ENCODE measurements around the gene OVCA2.

Gene OVCA2

DNA sequence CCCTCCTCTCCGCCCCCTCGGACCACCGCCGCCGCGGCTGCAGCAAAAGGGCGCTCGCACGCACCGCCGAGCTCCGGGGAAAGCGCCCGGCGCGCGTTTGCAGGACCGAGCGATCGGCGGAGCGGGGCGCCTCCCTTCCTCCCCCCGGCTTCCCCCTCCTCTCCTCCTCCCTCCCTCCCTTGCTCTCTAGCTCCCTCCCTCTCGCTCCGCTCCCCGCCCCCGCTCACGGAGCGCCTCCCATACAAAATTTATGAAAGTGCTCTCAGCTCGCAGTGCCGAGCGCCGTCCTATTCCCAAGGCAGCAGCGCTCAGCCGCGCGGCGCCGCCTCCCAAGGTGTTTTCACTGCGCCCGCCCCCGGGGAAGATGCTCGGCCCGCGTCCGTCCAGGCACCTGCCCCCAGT lies 16.6 kb upstream of the OVCA2 start, which contains the start of gene RTN4RL1 (continued):
- TF ChIP-seq ZNF624 (tag by site-specific recombination; IDR thresholded peaks at IDR 0.05) (no peak), ZNF292 (tag by site-specific recombination; IDR thresholded peaks at IDR 0.05; ENCODE audit: borderline replicate concordance, low read depth) (no peak), ZNF629 (tag by site-specific recombination; IDR thresholded peaks at IDR 0.05) (0 out of 2 replicates have a peak, but pooled peaks have one; percentile 35), ZNF701 (tag by site-specific recombination; IDR thresholded peaks at IDR 0.05) (no peak), ZNF473 (tag by site-specific recombination; IDR thresholded peaks at IDR 0.05) (no peak), ZNF529 (tag by site-specific recombination; IDR thresholded peaks at IDR 0.05; ENCODE audit: insufficient replicate concordance) (no peak), ZNF114 (tag by site-specific recombination; IDR thresholded peaks at IDR 0.05) (no peak), ZNF660 (tag by site-specific recombination; IDR thresholded peaks at IDR 0.05) (no peak), ZNF423 (tag by site-specific recombination; IDR thresholded peaks at IDR 0.05) (no peak), ZNF433 (tag by site-specific recombination; IDR thresholded peaks at IDR 0.05; ENCODE audit: low read depth) (no peak), HOXA7 (CRISPR knock-in tag; IDR thresholded peaks at IDR 0.05; ENCODE audit: borderline replicate concordance) (no peak), ZBTB17 (tag by site-specific recombination; IDR thresholded peaks at IDR 0.05) (peak; percentile 86), ZNF112 (tag by site-specific recombination; IDR thresholded peaks at IDR 0.05) (no peak), MYNN (tag by site-specific recombination; IDR thresholded peaks at IDR 0.05; ENCODE audit: borderline replicate concordance) (no peak), OSR2 (tag by site-specific recombination; IDR thresholded peaks at IDR 0.05) (no peak), ZBTB8A (tag by site-specific recombination; IDR thresholded peaks at IDR 0.05) (peak; percentile 10; the same call in 1 of the 2 replicates), ZNF394 (tag by site-specific recombination; IDR thresholded peaks at IDR 0.05; ENCODE audit: borderline replicate concordance) (no peak), BCL11B (tag by site-specific recombination; IDR thresholded peaks at IDR 0.05; ENCODE audit: low read depth) (no peak), ZBTB48 (tag by site-specific recombination; IDR thresholded peaks at IDR 0.05) (0 out of 2 replicates have a peak, but pooled peaks have one; percentile 12), ZNF549 (tag by site-specific recombination; IDR thresholded peaks at IDR 0.05) (no peak), ZNF132 (tag by site-specific recombination; IDR thresholded peaks at IDR 0.05; ENCODE audit: borderline replicate concordance) (no peak), ZNF585B (tag by site-specific recombination; IDR thresholded peaks at IDR 0.05) (no peak), ZNF596 (tag by site-specific recombination; IDR thresholded peaks at IDR 0.05) (no peak)
- TF ChIP-seq, protein P1, sequence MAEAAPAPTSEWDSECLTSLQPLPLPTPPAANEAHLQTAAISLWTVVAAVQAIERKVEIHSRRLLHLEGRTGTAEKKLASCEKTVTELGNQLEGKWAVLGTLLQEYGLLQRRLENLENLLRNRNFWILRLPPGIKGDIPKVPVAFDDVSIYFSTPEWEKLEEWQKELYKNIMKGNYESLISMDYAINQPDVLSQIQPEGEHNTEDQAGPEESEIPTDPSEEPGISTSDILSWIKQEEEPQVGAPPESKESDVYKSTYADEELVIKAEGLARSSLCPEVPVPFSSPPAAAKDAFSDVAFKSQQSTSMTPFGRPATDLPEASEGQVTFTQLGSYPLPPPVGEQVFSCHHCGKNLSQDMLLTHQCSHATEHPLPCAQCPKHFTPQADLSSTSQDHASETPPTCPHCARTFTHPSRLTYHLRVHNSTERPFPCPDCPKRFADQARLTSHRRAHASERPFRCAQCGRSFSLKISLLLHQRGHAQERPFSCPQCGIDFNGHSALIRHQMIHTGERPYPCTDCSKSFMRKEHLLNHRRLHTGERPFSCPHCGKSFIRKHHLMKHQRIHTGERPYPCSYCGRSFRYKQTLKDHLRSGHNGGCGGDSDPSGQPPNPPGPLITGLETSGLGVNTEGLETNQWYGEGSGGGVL (tag by site-specific recombination; IDR thresholded peaks at IDR 0.05): peak; percentile 99
- TF ChIP-seq, protein P2, sequence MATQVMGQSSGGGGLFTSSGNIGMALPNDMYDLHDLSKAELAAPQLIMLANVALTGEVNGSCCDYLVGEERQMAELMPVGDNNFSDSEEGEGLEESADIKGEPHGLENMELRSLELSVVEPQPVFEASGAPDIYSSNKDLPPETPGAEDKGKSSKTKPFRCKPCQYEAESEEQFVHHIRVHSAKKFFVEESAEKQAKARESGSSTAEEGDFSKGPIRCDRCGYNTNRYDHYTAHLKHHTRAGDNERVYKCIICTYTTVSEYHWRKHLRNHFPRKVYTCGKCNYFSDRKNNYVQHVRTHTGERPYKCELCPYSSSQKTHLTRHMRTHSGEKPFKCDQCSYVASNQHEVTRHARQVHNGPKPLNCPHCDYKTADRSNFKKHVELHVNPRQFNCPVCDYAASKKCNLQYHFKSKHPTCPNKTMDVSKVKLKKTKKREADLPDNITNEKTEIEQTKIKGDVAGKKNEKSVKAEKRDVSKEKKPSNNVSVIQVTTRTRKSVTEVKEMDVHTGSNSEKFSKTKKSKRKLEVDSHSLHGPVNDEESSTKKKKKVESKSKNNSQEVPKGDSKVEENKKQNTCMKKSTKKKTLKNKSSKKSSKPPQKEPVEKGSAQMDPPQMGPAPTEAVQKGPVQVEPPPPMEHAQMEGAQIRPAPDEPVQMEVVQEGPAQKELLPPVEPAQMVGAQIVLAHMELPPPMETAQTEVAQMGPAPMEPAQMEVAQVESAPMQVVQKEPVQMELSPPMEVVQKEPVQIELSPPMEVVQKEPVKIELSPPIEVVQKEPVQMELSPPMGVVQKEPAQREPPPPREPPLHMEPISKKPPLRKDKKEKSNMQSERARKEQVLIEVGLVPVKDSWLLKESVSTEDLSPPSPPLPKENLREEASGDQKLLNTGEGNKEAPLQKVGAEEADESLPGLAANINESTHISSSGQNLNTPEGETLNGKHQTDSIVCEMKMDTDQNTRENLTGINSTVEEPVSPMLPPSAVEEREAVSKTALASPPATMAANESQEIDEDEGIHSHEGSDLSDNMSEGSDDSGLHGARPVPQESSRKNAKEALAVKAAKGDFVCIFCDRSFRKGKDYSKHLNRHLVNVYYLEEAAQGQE (tag by site-specific recombination; IDR thresholded peaks at IDR 0.05): no peak
- TF ChIP-seq, protein P3, sequence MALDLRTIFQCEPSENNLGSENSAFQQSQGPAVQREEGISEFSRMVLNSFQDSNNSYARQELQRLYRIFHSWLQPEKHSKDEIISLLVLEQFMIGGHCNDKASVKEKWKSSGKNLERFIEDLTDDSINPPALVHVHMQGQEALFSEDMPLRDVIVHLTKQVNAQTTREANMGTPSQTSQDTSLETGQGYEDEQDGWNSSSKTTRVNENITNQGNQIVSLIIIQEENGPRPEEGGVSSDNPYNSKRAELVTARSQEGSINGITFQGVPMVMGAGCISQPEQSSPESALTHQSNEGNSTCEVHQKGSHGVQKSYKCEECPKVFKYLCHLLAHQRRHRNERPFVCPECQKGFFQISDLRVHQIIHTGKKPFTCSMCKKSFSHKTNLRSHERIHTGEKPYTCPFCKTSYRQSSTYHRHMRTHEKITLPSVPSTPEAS (tag by site-specific recombination; IDR thresholded peaks at IDR 0.05): no peak
- TF ChIP-seq, protein P4, sequence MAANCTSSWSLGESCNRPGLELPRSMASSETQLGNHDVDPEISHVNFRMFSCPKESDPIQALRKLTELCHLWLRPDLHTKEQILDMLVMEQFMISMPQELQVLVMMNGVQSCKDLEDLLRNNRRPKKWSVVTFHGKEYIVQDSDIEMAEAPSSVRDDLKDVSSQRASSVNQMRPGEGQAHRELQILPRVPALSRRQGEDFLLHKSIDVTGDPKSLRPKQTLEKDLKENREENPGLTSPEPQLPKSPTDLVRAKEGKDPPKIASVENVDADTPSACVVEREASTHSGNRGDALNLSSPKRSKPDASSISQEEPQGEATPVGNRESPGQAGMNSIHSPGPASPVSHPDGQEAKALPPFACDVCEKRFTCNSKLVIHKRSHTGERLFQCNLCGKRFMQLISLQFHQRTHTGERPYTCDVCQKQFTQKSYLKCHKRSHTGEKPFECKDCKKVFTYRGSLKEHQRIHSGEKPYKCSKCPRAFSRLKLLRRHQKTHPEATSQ (tag by site-specific recombination; IDR thresholded peaks at IDR 0.05): no peak
- TF ChIP-seq, protein P5, sequence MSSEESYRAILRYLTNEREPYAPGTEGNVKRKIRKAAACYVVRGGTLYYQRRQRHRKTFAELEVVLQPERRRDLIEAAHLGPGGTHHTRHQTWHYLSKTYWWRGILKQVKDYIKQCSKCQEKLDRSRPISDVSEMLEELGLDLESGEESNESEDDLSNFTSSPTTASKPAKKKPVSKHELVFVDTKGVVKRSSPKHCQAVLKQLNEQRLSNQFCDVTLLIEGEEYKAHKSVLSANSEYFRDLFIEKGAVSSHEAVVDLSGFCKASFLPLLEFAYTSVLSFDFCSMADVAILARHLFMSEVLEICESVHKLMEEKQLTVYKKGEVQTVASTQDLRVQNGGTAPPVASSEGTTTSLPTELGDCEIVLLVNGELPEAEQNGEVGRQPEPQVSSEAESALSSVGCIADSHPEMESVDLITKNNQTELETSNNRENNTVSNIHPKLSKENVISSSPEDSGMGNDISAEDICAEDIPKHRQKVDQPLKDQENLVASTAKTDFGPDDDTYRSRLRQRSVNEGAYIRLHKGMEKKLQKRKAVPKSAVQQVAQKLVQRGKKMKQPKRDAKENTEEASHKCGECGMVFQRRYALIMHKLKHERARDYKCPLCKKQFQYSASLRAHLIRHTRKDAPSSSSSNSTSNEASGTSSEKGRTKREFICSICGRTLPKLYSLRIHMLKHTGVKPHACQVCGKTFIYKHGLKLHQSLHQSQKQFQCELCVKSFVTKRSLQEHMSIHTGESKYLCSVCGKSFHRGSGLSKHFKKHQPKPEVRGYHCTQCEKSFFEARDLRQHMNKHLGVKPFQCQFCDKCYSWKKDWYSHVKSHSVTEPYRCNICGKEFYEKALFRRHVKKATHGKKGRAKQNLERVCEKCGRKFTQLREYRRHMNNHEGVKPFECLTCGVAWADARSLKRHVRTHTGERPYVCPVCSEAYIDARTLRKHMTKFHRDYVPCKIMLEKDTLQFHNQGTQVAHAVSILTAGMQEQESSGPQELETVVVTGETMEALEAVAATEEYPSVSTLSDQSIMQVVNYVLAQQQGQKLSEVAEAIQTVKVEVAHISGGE (tag by site-specific recombination; conservative IDR thresholded peaks at IDR 0.05; ENCODE audit: low read depth): no peak
- TF ChIP-seq, protein P6, sequence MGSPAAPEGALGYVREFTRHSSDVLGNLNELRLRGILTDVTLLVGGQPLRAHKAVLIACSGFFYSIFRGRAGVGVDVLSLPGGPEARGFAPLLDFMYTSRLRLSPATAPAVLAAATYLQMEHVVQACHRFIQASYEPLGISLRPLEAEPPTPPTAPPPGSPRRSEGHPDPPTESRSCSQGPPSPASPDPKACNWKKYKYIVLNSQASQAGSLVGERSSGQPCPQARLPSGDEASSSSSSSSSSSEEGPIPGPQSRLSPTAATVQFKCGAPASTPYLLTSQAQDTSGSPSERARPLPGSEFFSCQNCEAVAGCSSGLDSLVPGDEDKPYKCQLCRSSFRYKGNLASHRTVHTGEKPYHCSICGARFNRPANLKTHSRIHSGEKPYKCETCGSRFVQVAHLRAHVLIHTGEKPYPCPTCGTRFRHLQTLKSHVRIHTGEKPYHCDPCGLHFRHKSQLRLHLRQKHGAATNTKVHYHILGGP (tag by site-specific recombination; IDR thresholded peaks at IDR 0.05): no peak
